NB4 (cell line): ENCODE results near the gene AOPEP.

Experiments used
- CTCF ChIP-seq: IDR thresholded peaks from one replicate; pipeline ENCODE4 v1.5.1; 2012; ENCODE audit warnings: low read depth, low read length
- MAX ChIP-seq: IDR thresholded peaks from 2 replicates; pipeline ENCODE4 v1.6.1; 2011; ENCODE audit warnings: low read depth, low read length
- MYC ChIP-seq: IDR thresholded peaks from 2 replicates; pipeline ENCODE4 v1.6.1; 2011; ENCODE audit warnings: low read depth, low read length
- POLR2A ChIP-seq: IDR thresholded peaks from 2 replicates; pipeline ENCODE4 v1.6.1; 2011; ENCODE audit warnings: mild to moderate bottlenecking; ENCODE audit not compliant: insufficient read length; ENCODE audit errors: extremely low read depth

- TF ChIP-seq CTCF (no peak), POLR2A (no peak), MYC (no peak), MAX (no peak)
Measured at GRCh38 chr9:95084254-95084934, 357.9 kb downstream of the AOPEP start.
